ENCODE data around the gene SIM1. TPM values are rescaled to one million over a fixed set of nuclear protein-coding genes. Genes with fewer than 3 reads are reported as not detected.
"Not testable (repeated sequence)": the region's sequence is repeated elsewhere in the genome, so short reads cannot be mapped to it uniquely, and the experiment has no call there.

SIM1 gene
- total RNA-seq, 3 donors from 2014 or later, result not detected

GRCh38 chr6:100372326-100373091, 92.2 kb downstream of the SIM1 start:
- DNase-seq, result no peak
- TF ChIP-seq CTCF (IDR thresholded peaks at IDR 0.05), result no peak
- intact Hi-C loops (cut with DNase I, micrococcal nuclease), result no loop called here
- Histone ChIP-seq H3K4me3 (no peak overlapping the region), H3K9me3 (no peaks in the 10 kb centered on the region), H3K36me3 (ENCODE audit: low read depth) (no peaks in the 10 kb centered on the region), H3K4me1 (ENCODE audit: low read depth) (no peaks in the 10 kb centered on the region)
- ATAC-seq, result no peak

GRCh38 chr6:100371591-100371990, 93.1 kb downstream of the SIM1 start:
- ATAC-seq, result no peak
- no peak overlapping the region for H3K4me3 ChIP-seq
- TF ChIP-seq CTCF (IDR thresholded peaks at IDR 0.05), result no peak
- intact Hi-C loops (cut with DNase I, micrococcal nuclease), result no loop called here
- no peaks in the 10 kb centered on the region for H3K9me3 ChIP-seq
- H3K4me1 ChIP-seq (ENCODE audit: low read depth), result no peaks in the 10 kb centered on the region
- no peak for DNase-seq
- no peaks in the 10 kb centered on the region for H3K36me3 ChIP-seq (ENCODE audit: low read depth)

- no peaks in the 10 kb centered on the region for H3K36me3 ChIP-seq (ENCODE audit: low read depth)
- H3K9me3 ChIP-seq, result no peaks in the 10 kb centered on the region
- no peak for TF ChIP-seq CTCF (IDR thresholded peaks at IDR 0.05)
- H3K4me1 ChIP-seq (ENCODE audit: low read depth), result no peaks in the 10 kb centered on the region
- intact Hi-C loops (cut with DNase I, micrococcal nuclease), result no loop called here
- DNase-seq (no peak), ATAC-seq (no peak)
- no peak overlapping the region for H3K4me3 ChIP-seq
Measured at GRCh38 chr6:100370265-100370664, 94.5 kb downstream of the SIM1 start.

- intact Hi-C loops (cut with DNase I, micrococcal nuclease), result no loop called here
- H3K36me3 ChIP-seq (ENCODE audit: low read depth), result no peaks in the 10 kb centered on the region
- H3K4me3 ChIP-seq, result no peak overlapping the region
- no peaks in the 10 kb centered on the region for H3K4me1 ChIP-seq (ENCODE audit: low read depth)
- DNase-seq (no peak), ATAC-seq (no peak)
- no peak for TF ChIP-seq CTCF (IDR thresholded peaks at IDR 0.05)
- no peaks in the 10 kb centered on the region for H3K9me3 ChIP-seq
Measured at GRCh38 chr6:100366419-100366818, 98.3 kb downstream of the SIM1 start.

- H3K9me3 ChIP-seq, result no peaks in the 10 kb centered on the region
- no peak overlapping the region for H3K4me3 ChIP-seq
- ATAC-seq (no peak), DNase-seq (no peak)
- no peak for TF ChIP-seq CTCF (IDR thresholded peaks at IDR 0.05)
- H3K4me1 ChIP-seq (ENCODE audit: low read depth), result no peaks in the 10 kb centered on the region
- intact Hi-C loops (cut with DNase I, micrococcal nuclease), result no loop called here
- H3K36me3 ChIP-seq (ENCODE audit: low read depth), result no peaks in the 10 kb centered on the region
Measured at GRCh38 chr6:100363651-100364050, 101.1 kb downstream of the SIM1 start.

GRCh38 chr6:100354736-100355641, 109.7 kb downstream of the SIM1 start:
- H3K36me3 ChIP-seq (ENCODE audit: low read depth); H3K4me3 ChIP-seq; H3K4me1 ChIP-seq (ENCODE audit: low read depth); ATAC-seq; DNase-seq; intact Hi-C loops (cut with DNase I, micrococcal nuclease); H3K9me3 ChIP-seq: not testable (repeated sequence)

Data from mucosa of descending colon (tissue), 3 donors.